ENCODE measurements around the gene HLA-DRA.

Gene HLA-DRA

GRCh38 chr6:32475392-32476206 is 35.9 kb downstream of the HLA-DRA start:
- no peak for DNase-seq (ENCODE audit: low read depth)

GRCh38 chr6:32483968-32484613 is 44.4 kb downstream of the HLA-DRA start:
- no peak for DNase-seq (ENCODE audit: low read depth)

- no peak for DNase-seq (ENCODE audit: low read depth)
These were observed 44.9 kb downstream of the HLA-DRA start for GRCh38 chr6:32484614-32484998.

GRCh38 chr6:32488083-32488482 is 48.4 kb downstream of the HLA-DRA start:
- no peak for DNase-seq (ENCODE audit: low read depth)

- no peak for DNase-seq (ENCODE audit: low read depth)
These were observed 52.0 kb downstream of the HLA-DRA start for GRCh38 chr6:32491700-32492099.

GRCh38 chr6:32492351-32492750 is 52.7 kb downstream of the HLA-DRA start:
- DNase-seq (ENCODE audit: low read depth), result no peak

Measured in iris pigment epithelial cell (primary cell).